Activated effector memory CD4-positive, alpha-beta T cell treated with anti-CD3 and anti-CD28 coated beads, Interleukin-2, amount 50 U/mL, for 16 hours (primary cell): ENCODE measurements around the gene FARSB.
"Not testable (repeated sequence)": the region's sequence is repeated elsewhere in the genome, so short reads cannot be mapped to it uniquely, and the experiment has no call there.

ENCODE experiments used
- DNase-seq: peaks from one replicate; pipeline ENCODE4 v3.0.0-alpha.2; 2020

FARSB gene

DNA sequence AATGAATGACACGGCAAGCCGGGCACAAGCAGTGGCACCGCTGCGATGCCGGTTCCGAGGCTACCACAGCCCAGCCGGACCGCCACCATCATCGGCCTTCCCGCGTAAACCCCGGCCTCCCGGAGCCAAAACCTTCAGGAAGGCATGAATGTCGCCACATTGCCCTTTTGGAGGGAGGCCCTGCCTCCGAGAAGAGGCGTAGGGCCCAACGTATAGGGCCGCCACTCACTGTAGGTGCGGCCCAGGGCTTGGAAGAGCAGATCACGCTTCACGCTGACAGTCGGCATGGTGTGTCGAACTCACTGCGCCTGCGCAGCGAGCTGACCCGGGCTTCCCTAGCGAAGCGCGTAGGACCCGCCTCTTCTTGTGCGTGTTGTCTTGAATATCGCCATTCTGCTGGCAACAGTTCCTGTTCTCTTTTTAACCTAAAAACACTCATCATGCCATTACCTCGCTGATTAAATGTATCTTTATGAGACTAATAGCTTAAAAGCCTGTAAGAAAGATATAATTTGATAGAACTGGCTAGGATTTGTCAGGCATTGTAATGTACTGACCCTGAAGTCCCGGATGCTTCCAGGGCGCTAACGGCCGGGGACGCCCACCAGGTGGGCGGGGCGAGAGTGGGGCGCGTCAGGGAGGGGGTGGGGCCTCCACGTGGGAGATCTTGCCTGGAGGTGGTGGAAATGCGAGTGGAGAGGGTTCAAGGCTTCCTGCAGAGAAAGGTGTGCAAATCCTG lies at the start of gene FARSB:
Gene FARSB (minus strand): TSS at position 306 of the 739 bp plus-strand sequence. CDS start 19 bp downstream, at position 287.
- peak; percentile 97 for DNase-seq

GRCh38 chr2:222703886-222704285 lies 48.0 kb upstream of the FARSB start:
- DNase-seq = no peak

GRCh38 chr2:222703091-222703490 lies 47.2 kb upstream of the FARSB start:
- no peak for DNase-seq

DNA sequence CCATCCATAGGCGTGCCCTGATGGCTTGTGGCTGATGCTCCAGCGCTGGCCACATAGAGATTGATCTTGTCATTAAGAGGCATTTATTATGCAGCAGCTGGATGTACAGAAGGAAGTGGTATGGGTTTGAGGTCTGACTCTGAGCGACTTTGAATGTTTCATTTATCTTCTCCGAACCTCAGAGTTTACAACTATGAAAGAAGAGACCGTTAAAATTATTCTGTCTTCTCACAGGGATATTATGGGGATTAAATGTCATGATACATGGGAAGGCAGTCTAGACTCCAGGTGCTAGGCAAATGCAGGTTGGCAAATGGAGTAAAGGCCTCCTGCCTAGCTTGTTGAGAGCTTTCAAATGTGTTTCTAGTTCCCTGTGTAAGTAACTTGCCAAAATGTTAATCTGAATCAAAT lies 45.8 kb upstream of the FARSB start:
- DNase-seq = no peak

DNA sequence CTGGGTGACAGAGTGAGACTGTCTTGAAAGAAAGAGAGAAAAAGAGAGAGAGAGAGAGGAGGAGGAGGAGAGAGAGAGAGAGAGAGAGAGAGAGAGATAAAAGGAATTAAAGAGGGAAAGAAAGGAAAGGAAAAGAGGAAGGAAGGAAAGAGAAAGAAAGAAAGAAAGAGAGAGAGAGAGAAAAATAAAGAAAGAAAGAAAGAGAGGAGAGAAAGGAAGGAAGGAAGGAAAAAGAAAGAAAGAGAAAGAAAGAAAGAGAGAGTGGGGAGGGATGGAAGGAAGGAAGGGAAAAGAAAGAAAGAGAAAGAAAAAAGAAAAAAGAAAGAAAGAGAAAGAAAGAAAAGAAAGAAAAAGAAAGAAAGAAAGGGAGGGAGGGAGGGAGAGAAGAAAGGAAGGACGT lies 45.3 kb upstream of the FARSB start:
- no peak for DNase-seq

GRCh38 chr2:222698276-222698675 lies 42.4 kb upstream of the FARSB start:
- DNase-seq = no peak

- DNase-seq = no peak
These were observed 37.9 kb upstream of the FARSB start for GRCh38 chr2:222693837-222694236.

DNA sequence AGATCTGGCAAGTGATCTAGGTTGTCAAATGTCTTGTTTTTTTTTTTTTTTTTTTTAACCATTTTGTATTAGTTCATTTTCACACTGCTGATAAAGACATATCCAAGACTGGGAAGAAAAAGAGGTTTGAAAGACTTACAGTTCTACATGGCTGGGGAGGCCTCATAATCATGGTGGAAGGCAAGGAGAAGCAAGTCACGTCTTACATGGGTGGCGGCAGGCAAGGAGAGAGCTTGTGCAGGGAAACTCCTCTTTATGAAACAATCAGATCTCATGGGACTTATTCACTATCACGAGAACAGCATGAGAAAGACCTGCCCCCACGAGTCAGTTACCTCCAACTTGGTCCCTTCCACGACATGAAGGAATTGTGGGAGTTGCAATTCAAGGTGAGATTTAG lies 37.5 kb upstream of the FARSB start:
- not testable (repeated sequence) for DNase-seq

DNA sequence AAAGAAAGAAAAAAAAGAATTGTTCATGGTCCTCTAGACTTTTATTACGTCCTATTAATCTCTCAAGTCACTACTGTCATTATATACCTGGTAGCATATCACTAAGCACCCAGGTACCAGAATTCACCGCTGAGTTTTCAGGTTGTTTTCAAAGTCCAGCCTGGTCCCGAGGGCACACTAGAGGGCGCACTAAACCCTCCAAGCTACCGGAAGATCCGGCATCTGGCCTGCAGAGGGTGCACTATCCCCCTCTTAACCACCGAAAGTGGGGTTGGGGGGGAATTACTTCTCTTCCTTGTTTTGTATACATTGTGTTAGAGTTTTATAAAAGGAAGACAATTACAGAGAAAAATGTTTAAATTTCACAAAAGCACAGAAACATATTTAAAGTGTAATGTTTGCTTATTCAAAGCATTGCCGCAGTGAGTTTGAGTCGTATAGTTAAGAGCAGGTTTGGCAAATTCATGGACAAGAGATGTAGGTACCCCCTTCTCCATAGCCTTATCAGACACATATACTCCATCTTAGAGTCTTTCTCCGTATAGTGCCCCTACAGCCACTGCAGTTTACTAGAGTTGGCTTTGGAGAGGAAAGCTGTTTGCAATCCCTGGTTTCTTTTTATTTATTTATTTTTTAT lies 34.8 kb upstream of the FARSB start:
- peak; percentile 86 for DNase-seq

DNA sequence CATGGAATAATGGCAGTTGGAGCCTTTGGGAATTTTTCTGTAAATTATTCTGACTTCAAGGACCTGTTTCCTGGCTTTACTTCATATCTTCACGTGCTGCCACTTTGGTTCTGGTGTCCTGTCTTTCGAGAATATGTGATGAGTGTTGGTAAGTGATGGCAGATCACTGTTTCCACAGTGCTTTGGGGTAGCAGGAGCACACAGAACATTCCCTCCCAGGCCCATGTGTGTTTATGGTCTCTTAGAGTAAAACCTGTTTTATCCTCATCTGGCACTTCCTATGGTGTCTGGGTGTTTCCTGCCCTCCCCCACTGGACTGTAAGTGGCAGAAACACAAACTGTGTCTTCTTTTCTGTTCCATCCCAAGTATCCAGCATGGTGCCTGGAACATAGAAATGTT lies 33.4 kb upstream of the FARSB start:
- DNase-seq = no peak

DNA sequence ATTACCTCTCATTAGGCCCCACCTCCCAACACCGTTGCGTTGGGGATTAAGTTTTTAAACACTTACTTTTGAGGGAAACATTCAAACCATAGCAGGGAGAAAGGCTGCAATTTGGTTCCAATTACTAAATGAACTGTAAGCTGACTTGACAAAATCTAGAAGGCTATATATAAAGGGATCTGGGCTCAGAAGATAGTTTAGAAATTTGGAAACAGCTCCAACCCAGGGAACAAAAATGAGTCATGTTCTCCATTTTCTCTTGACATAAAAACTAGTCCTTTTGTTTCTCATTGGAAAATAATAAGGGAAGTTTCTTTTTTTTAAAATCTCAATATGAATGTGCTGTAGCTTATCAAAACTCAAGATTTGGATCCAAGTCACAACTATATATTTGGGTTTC lies 33.0 kb upstream of the FARSB start:
- DNase-seq = no peak

DNA sequence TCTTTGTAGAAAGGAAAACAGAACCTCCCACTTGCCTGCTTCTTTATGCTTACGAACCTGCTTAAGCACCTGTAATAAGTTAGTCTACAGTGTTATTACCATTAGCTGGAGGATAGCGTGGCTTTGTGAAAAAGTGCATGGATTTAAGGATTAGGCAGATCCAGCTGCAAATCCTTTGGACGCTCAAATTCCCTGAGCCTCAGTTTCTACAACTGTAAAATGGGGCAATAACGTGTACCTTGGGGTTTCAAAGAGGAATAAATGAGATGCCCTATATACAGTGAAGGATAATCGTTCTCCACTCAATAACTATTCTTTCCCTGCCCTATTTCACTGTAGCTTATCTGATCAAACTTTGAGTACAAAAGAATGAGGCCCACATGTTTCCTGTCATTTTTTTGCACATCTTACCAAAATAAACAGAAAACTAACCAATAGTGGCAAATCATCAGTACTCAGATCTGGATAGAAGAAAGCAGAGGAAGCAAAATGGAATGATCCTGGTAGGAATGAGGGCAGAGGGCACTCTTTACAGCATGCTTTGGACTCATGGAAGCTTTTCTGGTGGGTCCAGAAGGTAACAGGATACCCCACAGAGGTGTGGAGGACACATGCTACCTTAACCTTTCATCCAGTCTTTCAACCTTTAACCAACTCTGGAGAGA lies 30.3 kb upstream of the FARSB start:
- DNase-seq = no peak

- no peak for DNase-seq
These were observed 27.9 kb upstream of the FARSB start for GRCh38 chr2:222683805-222684204.

DNA sequence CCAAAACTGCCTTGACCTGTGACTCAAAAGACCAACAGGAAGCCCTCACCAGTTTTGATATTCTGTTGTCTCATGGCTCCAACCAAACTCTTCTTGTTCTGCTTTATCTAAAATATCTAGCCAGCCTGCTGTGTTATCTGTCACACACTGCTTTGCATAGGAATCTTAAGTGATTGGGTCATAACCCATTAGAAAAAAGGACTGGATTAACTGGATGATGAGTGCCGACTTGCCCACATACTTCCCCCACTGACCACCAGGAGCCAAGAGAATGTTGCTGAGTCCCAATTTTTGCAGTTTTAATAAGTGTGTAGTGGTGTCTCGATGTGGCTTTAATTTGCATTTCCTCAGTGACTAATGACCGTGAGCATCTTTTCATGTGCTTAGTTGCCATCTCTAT lies 22.1 kb upstream of the FARSB start:
- no peak for DNase-seq

DNA sequence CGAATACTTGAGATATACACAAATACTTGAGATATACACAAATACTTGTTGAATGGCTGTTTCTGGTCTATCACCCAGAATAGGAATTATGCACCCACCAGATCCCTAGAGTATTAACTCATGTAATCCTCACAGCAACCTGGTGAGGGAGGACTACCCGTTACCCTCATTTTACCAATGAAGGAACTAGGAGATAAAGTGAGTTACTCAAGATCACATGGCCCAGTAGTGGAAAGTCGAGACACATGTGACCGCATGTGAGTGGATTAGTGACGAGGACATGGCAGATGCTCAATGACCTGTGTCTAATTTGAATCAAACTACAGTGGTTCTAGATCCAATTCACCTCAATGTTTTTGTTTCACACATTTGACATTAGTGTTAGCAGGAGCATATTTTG lies 18.0 kb upstream of the FARSB start:
- DNase-seq = no peak

DNA sequence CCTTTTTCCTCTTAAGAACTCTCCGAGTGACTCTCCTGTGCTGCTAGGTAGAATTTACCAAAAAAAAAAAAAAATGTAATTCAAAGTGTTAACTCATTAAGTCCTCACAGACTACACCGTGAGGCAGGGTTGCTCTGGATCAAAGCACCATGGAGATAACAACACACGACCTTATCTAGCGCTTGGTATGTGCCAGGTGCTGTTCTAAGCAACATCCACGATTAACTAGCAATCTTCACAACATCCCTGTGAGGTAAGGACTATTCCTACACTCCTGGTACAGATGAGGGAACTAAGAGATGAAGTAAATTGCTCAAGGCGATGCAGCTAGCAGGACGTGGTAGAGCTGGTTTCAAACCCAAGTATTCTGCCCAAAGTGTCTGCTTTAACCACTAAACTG lies 17.4 kb upstream of the FARSB start:
- no peak for DNase-seq

DNA sequence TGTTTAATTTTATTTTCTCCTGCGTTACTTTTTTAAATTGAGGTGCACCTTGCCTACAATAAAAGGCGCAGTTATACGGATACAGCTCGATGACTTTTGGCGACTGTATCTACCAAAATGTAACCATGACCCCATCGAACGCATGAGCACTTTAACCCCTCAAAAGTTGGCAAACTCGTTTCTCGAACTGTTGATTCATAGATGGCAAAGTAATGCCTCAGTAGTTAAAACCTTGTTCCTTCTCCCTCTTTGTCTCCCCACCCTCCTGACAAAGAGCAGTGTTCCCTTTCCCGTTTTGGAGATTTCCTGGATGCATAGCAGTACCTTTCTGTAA lies 16.1 kb upstream of the FARSB start:
- DNase-seq = no peak

GRCh38 chr2:222671259-222672067 lies 15.6 kb upstream of the FARSB start, which contains the start of gene MOGAT1:
MOGAT1 (plus strand) TSS chr2:222671658; CDS start chr2:222671786, 128 bp downstream.
- DNase-seq = peak; percentile 63

- DNase-seq = no peak
These were observed 14.5 kb upstream of the FARSB start for GRCh38 chr2:222670191-222671038.

DNA sequence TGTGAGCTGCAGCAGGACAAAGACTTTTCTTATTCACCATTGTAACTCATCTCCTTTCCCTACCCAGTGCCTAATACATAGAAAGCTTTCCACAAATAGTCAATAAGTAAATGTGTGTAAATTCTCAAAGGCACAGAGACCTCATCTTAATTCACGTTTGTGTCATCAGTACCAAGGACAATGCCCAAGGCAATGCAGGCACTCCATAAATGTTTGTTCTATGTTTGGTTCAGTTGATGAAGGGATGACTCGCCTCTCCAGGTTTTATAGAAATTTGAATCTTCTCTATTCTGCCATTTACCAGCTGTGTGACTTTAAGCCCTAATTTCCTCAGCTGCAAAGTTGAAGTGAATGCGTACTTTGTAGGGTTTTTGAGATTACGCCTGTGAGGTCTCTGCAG lies 13.5 kb upstream of the FARSB start:
- no peak for DNase-seq

DNA sequence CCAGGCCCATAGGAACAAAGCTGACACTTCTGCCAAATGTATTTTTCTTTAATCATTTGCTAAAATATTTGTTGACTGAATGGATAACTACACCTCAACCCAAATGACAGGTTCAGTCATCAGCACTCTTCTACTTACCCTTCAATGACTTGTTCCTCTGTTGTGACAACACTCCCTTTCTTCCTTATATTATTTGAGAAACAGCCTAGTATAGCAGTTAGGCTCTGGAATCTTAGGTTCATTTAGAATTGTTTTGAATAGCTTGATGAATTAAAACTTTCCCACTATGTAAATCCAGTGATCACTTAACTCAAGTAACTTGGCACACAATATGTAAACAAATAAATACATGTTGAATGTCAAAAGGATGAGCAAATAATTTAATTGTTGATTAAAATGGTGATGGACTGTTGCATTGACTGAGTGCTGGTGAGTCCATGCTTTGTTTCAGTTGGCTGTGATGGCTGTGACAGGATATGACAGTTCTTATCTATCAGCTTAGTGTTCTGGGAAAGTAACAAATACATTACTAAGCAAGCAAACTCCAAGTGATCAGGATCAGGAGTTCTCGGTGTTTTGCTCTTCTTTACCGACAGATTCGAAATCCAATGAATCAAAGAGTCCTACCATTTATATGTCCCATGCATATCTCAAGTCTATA lies 12.7 kb upstream of the FARSB start:
- DNase-seq = no peak

DNA sequence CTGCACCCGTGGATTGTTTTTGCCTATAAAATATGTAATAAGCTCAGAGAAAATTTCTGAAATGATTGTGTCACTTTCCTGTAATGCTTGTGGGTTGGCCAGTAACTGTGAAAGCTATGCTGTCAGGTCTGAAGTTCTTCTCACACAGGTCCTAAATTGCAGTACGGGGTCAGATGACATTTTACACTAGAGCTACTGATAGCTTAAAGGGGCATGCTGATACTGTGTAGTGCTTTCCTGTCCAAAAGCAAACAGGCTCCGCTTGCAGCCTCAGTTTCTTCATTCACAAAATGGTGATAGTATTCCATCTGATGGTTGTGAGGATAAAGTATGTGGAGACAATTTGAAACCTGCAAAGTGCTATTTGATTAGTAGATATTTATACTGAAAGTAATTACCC lies 7.6 kb upstream of the FARSB start:
- DNase-seq = no peak
